ENCODE measurements around the gene ST6GALNAC3. TPM values are rescaled to one million over a fixed set of nuclear protein-coding genes. Genes with fewer than 3 reads are reported as not detected.
"Not testable (repeated sequence)": the region's sequence is repeated elsewhere in the genome, so short reads cannot be mapped to it uniquely, and the experiment has no call there.

Gene ST6GALNAC3
- total RNA-seq, 1 experiment from 2014 or later = 4.1 TPM

- Histone ChIP-seq H3K4me3 (ENCODE audit: insufficient read depth, low read depth, low read length) (no peak overlapping the region), H3K36me3 (replicated peaks; ENCODE audit: control insufficient read depth, insufficient read depth, low read length) (no peaks in the 10 kb centered on the region), H3K27me3 (ENCODE audit: control insufficient read depth, insufficient read depth, low read length) (no peaks in the 10 kb centered on the region)
- no peak for DNase-seq
These were observed 238.8 kb downstream of the ST6GALNAC3 start for GRCh38 chr1:76313304-76313703.

- no peak for DNase-seq
- Histone ChIP-seq H3K27me3 (ENCODE audit: control insufficient read depth, insufficient read depth, low read length) (no peaks in the 10 kb centered on the region), H3K36me3 (replicated peaks; ENCODE audit: control insufficient read depth, insufficient read depth, low read length) (no peaks in the 10 kb centered on the region), H3K4me3 (ENCODE audit: insufficient read depth, low read depth, low read length) (no peak overlapping the region)
These were observed 240.2 kb downstream of the ST6GALNAC3 start for GRCh38 chr1:76314730-76315129.

GRCh38 chr1:76317299-76317900, 242.9 kb downstream of the ST6GALNAC3 start:
- no peak for DNase-seq

GRCh38 chr1:76330991-76331603, 256.6 kb downstream of the ST6GALNAC3 start:
- no peaks in the 10 kb centered on the region for H3K27me3 ChIP-seq (ENCODE audit: control insufficient read depth, insufficient read depth, low read length)
- DNase-seq = peak; percentile 17
- H3K4me3 ChIP-seq (ENCODE audit: insufficient read depth, low read depth, low read length) = no peak overlapping the region
- no peaks in the 10 kb centered on the region; the same call in 1 of the 2 replicates for H3K36me3 ChIP-seq (replicated peaks; ENCODE audit: control insufficient read depth, insufficient read depth, low read length)

More at GRCh38 chr1:76317299-76317900, 242.9 kb downstream of the ST6GALNAC3 start:
- Histone ChIP-seq H3K4me3 (ENCODE audit: insufficient read depth, low read depth, low read length) (no peak overlapping the region), H3K36me3 (replicated peaks; ENCODE audit: control insufficient read depth, insufficient read depth, low read length) (no peaks in the 10 kb centered on the region), H3K27me3 (ENCODE audit: control insufficient read depth, insufficient read depth, low read length) (no peaks in the 10 kb centered on the region)

DNA sequence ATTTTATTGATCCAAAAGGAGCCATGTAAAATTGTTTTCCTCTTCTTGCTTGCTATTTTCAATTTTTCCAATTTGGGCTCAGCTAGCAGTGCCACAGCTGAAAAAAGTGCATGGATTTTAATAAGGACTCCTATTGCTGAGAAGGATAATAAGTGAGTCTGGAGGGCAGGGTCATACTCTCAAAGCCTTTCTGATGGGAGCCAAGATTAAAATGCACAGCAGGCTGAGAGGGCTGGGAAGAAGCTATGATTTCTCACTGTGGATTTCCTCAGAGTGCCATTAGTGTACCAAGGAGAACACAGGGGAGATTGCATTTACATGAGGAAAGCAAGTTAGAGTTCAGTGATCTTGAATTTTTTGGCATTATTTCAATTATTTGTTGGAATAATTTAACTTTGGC, 261.3 kb downstream of the ST6GALNAC3 start:
- Histone ChIP-seq H3K36me3 (replicated peaks; ENCODE audit: control insufficient read depth, insufficient read depth, low read length) (no peaks in the 10 kb centered on the region), H3K27me3 (ENCODE audit: control insufficient read depth, insufficient read depth, low read length) (no peaks in the 10 kb centered on the region), H3K4me3 (ENCODE audit: insufficient read depth, low read depth, low read length) (no peak overlapping the region)
- no peak for DNase-seq

- DNase-seq = no peak
- Histone ChIP-seq H3K27me3 (ENCODE audit: control insufficient read depth, insufficient read depth, low read length) (no peaks in the 10 kb centered on the region), H3K4me3 (ENCODE audit: insufficient read depth, low read depth, low read length) (no peak overlapping the region), H3K36me3 (replicated peaks; ENCODE audit: control insufficient read depth, insufficient read depth, low read length) (no peaks in the 10 kb centered on the region)
These were observed 262.4 kb downstream of the ST6GALNAC3 start for GRCh38 chr1:76336931-76337371.

DNA sequence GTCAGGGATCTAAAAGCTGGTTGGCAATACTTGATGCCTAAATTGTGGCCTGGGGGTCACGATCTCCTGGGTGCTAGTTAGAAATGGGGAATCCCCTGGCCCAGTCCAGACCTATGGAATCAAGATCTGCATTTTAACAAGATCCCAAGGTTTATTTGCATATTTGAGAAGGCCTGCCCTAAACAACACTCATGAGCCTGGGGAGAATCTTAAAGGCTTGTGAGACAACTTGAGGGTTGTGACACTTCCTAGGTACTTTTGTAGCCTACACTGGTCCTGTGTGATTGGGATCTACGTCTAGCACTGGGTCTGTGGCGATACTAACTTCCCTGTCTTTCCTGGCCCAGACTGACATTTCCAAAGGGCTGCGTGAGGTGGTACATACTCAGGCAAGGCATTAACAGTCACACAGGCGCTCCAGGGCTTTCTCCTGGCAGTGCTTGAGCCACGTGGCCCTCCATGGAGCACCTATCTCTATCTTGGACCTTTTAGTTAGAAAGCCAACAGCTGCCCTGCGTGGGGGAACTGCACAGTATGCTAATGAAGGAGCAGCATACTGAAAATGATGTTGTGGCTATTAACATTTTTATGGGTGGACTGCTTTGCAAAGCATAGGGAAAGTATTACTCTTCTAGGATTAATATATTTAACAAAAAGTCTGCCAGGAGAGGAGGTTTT, 263.1 kb downstream of the ST6GALNAC3 start:
- DNase-seq = no peak
- Histone ChIP-seq H3K27me3 (ENCODE audit: control insufficient read depth, insufficient read depth, low read length) (no peaks in the 10 kb centered on the region), H3K36me3 (replicated peaks; ENCODE audit: control insufficient read depth, insufficient read depth, low read length) (no peaks in the 10 kb centered on the region), H3K4me3 (ENCODE audit: insufficient read depth, low read depth, low read length) (no peak overlapping the region)

GRCh38 chr1:76340056-76340455, 265.5 kb downstream of the ST6GALNAC3 start:
- DNase-seq = no peak
- no peaks in the 10 kb centered on the region for H3K27me3 ChIP-seq (ENCODE audit: control insufficient read depth, insufficient read depth, low read length)
- no peaks in the 10 kb centered on the region for H3K36me3 ChIP-seq (replicated peaks; ENCODE audit: control insufficient read depth, insufficient read depth, low read length)
- no peak overlapping the region for H3K4me3 ChIP-seq (ENCODE audit: insufficient read depth, low read depth, low read length)

DNA sequence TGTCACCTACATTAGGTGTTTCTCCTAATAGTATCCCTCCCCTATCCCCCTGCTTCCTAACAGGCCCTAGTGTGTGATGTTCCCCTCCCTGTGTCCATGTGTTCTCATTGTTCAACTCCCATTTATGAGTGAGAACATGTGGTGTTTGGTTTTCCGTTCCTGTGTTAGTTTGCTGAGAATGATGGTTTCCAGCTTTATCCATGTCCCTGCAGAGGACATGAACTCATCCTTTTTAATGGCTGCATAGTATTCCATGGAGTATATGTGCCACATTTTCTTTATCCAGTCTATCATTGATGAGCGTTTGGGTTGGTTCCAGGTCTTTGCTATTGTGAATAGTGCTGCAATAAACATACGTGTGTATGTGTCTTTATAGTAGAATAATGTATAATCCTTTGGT, 267.3 kb downstream of the ST6GALNAC3 start:
- not testable (repeated sequence) for H3K36me3 ChIP-seq (replicated peaks; ENCODE audit: control insufficient read depth, insufficient read depth, low read length); H3K27me3 ChIP-seq (ENCODE audit: control insufficient read depth, insufficient read depth, low read length); H3K4me3 ChIP-seq (ENCODE audit: insufficient read depth, low read depth, low read length); DNase-seq

DNA sequence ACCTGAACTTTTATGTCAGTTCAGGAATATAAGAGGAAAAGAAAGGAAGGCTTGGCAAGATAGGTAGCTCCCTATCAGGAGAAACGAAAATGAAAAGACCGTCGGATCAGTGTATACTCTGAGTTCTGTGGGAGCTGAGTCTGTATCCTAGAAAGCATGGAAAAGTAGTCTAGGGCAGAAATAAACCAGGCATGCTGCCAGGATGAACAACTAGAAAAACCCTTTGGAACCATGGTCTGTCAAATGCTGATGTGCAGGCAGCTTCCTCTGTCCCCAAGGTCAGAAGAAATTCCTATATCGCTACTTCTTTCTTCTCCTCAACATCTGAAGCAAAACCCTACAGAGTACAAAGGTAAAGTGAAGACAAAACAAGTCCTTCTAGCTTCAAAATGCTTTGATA, 268.8 kb downstream of the ST6GALNAC3 start:
- no peaks in the 10 kb centered on the region for H3K36me3 ChIP-seq (replicated peaks; ENCODE audit: control insufficient read depth, insufficient read depth, low read length)
- H3K27me3 ChIP-seq (ENCODE audit: control insufficient read depth, insufficient read depth, low read length) = no peaks in the 10 kb centered on the region
- no peak for DNase-seq
- no peak overlapping the region for H3K4me3 ChIP-seq (ENCODE audit: insufficient read depth, low read depth, low read length)

GRCh38 chr1:76351655-76352054, 277.1 kb downstream of the ST6GALNAC3 start:
- no peak for DNase-seq
- H3K36me3 ChIP-seq (replicated peaks; ENCODE audit: control insufficient read depth, insufficient read depth, low read length) = no peaks in the 10 kb centered on the region
- H3K27me3 ChIP-seq (ENCODE audit: control insufficient read depth, insufficient read depth, low read length) = no peaks in the 10 kb centered on the region
- no peak overlapping the region for H3K4me3 ChIP-seq (ENCODE audit: insufficient read depth, low read depth, low read length)

- Histone ChIP-seq H3K36me3 (replicated peaks; ENCODE audit: control insufficient read depth, insufficient read depth, low read length) (no peaks in the 10 kb centered on the region), H3K4me3 (ENCODE audit: insufficient read depth, low read depth, low read length) (no peak overlapping the region), H3K27me3 (ENCODE audit: control insufficient read depth, insufficient read depth, low read length) (no peaks in the 10 kb centered on the region)
- DNase-seq = no peak
These were observed 278.3 kb downstream of the ST6GALNAC3 start for GRCh38 chr1:76352741-76353435.

DNA sequence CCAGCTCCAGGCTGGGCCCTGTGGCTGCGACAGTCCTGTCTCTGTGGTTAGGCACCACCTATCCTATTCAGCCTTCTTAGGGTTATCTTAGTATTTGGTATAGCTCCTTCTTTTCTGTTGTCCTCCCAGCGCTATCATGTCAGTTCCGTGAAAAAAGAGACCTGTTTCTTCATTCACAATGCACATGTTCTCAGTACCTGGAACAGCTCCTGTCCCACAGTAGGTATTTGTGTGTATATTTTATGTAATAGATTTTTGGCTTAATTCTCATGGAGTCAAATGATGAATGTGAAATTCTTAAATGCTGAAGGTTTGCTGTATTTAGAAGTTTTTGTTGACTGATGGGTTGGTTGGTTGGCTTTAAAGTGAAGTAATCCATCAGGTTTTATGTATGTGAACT, 279.7 kb downstream of the ST6GALNAC3 start:
- Histone ChIP-seq H3K36me3 (replicated peaks; ENCODE audit: control insufficient read depth, insufficient read depth, low read length) (no peaks in the 10 kb centered on the region), H3K27me3 (ENCODE audit: control insufficient read depth, insufficient read depth, low read length) (no peaks in the 10 kb centered on the region), H3K4me3 (ENCODE audit: insufficient read depth, low read depth, low read length) (no peak overlapping the region)
- DNase-seq = no peak

GRCh38 chr1:76366726-76367125, 292.2 kb downstream of the ST6GALNAC3 start:
- DNase-seq = no peak
- Histone ChIP-seq H3K27me3 (ENCODE audit: control insufficient read depth, insufficient read depth, low read length) (no peaks in the 10 kb centered on the region), H3K36me3 (replicated peaks; ENCODE audit: control insufficient read depth, insufficient read depth, low read length) (no peaks in the 10 kb centered on the region), H3K4me3 (ENCODE audit: insufficient read depth, low read depth, low read length) (no peak overlapping the region)

GRCh38 chr1:76371941-76372340, 297.4 kb downstream of the ST6GALNAC3 start:
- Histone ChIP-seq H3K4me3 (ENCODE audit: insufficient read depth, low read depth, low read length) (no peak overlapping the region), H3K27me3 (ENCODE audit: control insufficient read depth, insufficient read depth, low read length) (no peaks in the 10 kb centered on the region), H3K36me3 (replicated peaks; ENCODE audit: control insufficient read depth, insufficient read depth, low read length) (no peaks in the 10 kb centered on the region)
- DNase-seq = no peak
